ENCODE results near the gene MSANTD3. TPM values are rescaled to one million over a fixed set of nuclear protein-coding genes. Genes with fewer than 3 reads are reported as not detected.

MSANTD3 gene
- polyA plus RNA-seq, 3 donors, result 21.3 to 22.8 (median 21.8) TPM

- no peak for DNase-seq (ENCODE audit: extremely low read depth in 1 of 11, low read depth in 9 of 11, low spot score in 4 of 11)
These were observed 51.2 kb downstream of the MSANTD3 start for GRCh38 chr9:100478192-100478591.

- no peak for DNase-seq (ENCODE audit: extremely low read depth in 1 of 11, low read depth in 9 of 11, low spot score in 4 of 11)
These were observed 52.9 kb downstream of the MSANTD3 start for GRCh38 chr9:100479820-100480219.

GRCh38 chr9:100485196-100485595, 58.3 kb downstream of the MSANTD3 start:
- no peak for DNase-seq (ENCODE audit: extremely low read depth in 1 of 11, low read depth in 9 of 11, low spot score in 4 of 11)

- DNase-seq (ENCODE audit: extremely low read depth in 1 of 11, low read depth in 9 of 11, low spot score in 4 of 11), result no peak
These were observed 59.7 kb downstream of the MSANTD3 start for GRCh38 chr9:100486479-100487176.

- no peak for DNase-seq (ENCODE audit: extremely low read depth in 1 of 11, low read depth in 9 of 11, low spot score in 4 of 11)
These were observed 61.2 kb downstream of the MSANTD3 start for GRCh38 chr9:100488177-100488576.

GRCh38 chr9:100489836-100490235, 62.9 kb downstream of the MSANTD3 start:
- no peak for DNase-seq (ENCODE audit: extremely low read depth in 1 of 11, low read depth in 9 of 11, low spot score in 4 of 11)

- no peak for DNase-seq (ENCODE audit: extremely low read depth in 1 of 11, low read depth in 9 of 11, low spot score in 4 of 11)
These were observed 66.0 kb downstream of the MSANTD3 start for GRCh38 chr9:100492952-100493351.

GRCh38 chr9:100498592-100498991, 71.6 kb downstream of the MSANTD3 start:
- no peak for DNase-seq (ENCODE audit: extremely low read depth in 1 of 11, low read depth in 9 of 11, low spot score in 4 of 11)

- no peak for DNase-seq (ENCODE audit: extremely low read depth in 1 of 11, low read depth in 9 of 11, low spot score in 4 of 11)
These were observed 72.5 kb downstream of the MSANTD3 start for GRCh38 chr9:100499460-100499859.

GRCh38 chr9:100499866-100500265, 72.9 kb downstream of the MSANTD3 start:
- no peak for DNase-seq (ENCODE audit: extremely low read depth in 1 of 11, low read depth in 9 of 11, low spot score in 4 of 11)

Other genes starting within 250 kb of the MSANTD3 start
- 10 to 100 TPM; 40.3 to 45.2 (median 43.6) TPM for gene TEX10, start 74.2 kb upstream of the MSANTD3 start, polyA plus RNA-seq (ENCODE audit: insufficient read length in 3 of 3)
- gene TMEFF1, start 46.0 kb downstream of the MSANTD3 start, polyA plus RNA-seq (ENCODE audit: insufficient read length in 3 of 3), result 10 to 100 TPM in 1 of 3 donors, 1 to 10 TPM in 2; 5.5 to 10.3 (median 7.4) TPM
- gene CAVIN4, start 150.9 kb downstream of the MSANTD3 start, polyA plus RNA-seq (ENCODE audit: insufficient read length in 3 of 3), result 1 to 10 TPM; 3.2 to 4.0 (median 3.7) TPM